ENCODE results near the gene EFNB2.

DNA sequence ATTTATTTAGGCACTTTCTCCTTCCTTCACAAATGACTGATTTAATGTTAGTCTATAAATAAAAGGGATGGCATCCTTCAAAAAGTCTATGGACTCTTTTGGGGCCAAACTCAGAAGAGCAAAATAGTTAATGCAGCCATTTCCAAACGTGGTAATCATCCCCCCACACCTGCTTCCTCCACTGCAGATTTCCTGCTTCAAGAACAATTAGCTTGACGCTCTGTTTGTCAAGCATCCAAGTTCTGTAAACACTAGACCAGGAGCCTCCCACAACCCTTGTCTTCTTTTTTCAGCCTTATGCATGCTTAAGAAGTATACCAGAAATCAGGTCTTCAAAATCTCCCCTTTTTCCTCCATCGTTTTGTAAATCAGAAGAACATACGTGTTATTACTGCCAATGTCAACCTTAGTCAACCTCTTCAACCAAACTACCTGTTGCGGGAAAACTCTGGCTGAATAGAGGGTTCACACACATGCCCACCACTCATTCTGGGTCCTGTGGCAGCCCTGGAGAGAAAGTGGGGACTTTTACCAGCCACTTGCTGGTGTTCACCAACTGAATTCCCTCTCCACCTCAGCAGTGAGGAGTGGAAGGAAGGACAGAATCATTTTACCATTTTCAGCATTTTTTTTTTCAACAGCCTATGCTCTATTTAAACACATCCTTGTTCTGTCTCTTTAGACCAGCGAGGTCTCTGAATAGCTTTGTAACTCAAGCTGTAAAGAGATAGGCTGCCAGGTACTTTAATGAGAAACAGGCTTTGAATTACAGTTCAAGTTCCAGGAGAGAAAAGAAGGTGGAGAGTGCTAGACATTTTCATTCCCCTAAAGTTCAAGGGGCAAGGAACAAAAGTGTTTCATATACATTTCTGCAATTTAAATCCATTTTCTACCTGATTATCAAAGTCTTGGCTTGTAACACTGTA is 39.1 kb downstream of the EFNB2 start:
- TF ChIP-seq, protein P1, sequence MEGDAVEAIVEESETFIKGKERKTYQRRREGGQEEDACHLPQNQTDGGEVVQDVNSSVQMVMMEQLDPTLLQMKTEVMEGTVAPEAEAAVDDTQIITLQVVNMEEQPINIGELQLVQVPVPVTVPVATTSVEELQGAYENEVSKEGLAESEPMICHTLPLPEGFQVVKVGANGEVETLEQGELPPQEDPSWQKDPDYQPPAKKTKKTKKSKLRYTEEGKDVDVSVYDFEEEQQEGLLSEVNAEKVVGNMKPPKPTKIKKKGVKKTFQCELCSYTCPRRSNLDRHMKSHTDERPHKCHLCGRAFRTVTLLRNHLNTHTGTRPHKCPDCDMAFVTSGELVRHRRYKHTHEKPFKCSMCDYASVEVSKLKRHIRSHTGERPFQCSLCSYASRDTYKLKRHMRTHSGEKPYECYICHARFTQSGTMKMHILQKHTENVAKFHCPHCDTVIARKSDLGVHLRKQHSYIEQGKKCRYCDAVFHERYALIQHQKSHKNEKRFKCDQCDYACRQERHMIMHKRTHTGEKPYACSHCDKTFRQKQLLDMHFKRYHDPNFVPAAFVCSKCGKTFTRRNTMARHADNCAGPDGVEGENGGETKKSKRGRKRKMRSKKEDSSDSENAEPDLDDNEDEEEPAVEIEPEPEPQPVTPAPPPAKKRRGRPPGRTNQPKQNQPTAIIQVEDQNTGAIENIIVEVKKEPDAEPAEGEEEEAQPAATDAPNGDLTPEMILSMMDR (IDR thresholded peaks at IDR 0.05; ENCODE audit: low read length) = no peak
- TF ChIP-seq EZH2 (optimal IDR thresholded peaks at IDR 0.05; ENCODE audit: low read depth, low read length) (no peak), EZH2phosphoT487 (IDR thresholded peaks at IDR 0.05; ENCODE audit: low read length) (no peak)

Data from MM.1S (cell line).